Stimulated activated CD8-positive, alpha-beta memory T cell treated with anti-CD3 and anti-CD28 coated beads, Interleukin-4, amount 100 ng/mL, for 1 hour (primary cell): ENCODE results near the gene GRID1.

ENCODE experiments used
- DNase-seq, 2 donors: peaks; one replicate each; pipeline ENCODE4 v3.0.0-alpha.2; 2020; ENCODE audit warnings: low read depth in 2 of 2, low spot score in 1 of 2

GRID1 gene

GRCh38 chr10:86315549-86315942 lies 51.0 kb downstream of the GRID1 start:
- no peak for DNase-seq

GRCh38 chr10:86314616-86315548 lies 51.7 kb downstream of the GRID1 start:
- no peak for DNase-seq

GRCh38 chr10:86313621-86314041 lies 53.0 kb downstream of the GRID1 start:
- no peak for DNase-seq

GRCh38 chr10:86312701-86313270 lies 53.8 kb downstream of the GRID1 start:
- no peak for DNase-seq

- DNase-seq, result no peak
These were observed 54.7 kb downstream of the GRID1 start for GRCh38 chr10:86311906-86312305.

- no peak for DNase-seq
These were observed 55.4 kb downstream of the GRID1 start for GRCh38 chr10:86311190-86311589.

- DNase-seq, result no peak
These were observed 55.9 kb downstream of the GRID1 start for GRCh38 chr10:86310702-86311101.

GRCh38 chr10:86310291-86310690 lies 56.3 kb downstream of the GRID1 start:
- DNase-seq, result no peak

- DNase-seq, result no peak
These were observed 58.5 kb downstream of the GRID1 start for GRCh38 chr10:86308056-86308455.

- no peak for DNase-seq
These were observed 59.8 kb downstream of the GRID1 start for GRCh38 chr10:86306628-86307278.

GRCh38 chr10:86305521-86305920 lies 61.1 kb downstream of the GRID1 start:
- no peak for DNase-seq

GRCh38 chr10:86304436-86304835 lies 62.2 kb downstream of the GRID1 start:
- no peak for DNase-seq

GRCh38 chr10:86303626-86304025 lies 63.0 kb downstream of the GRID1 start:
- no peak for DNase-seq

GRCh38 chr10:86301971-86302370 lies 64.6 kb downstream of the GRID1 start:
- DNase-seq, result no peak

- no peak for DNase-seq
These were observed 65.4 kb downstream of the GRID1 start for GRCh38 chr10:86300931-86301830.

- no peak for DNase-seq
These were observed 66.1 kb downstream of the GRID1 start for GRCh38 chr10:86300399-86300925.

- no peak for DNase-seq
These were observed 67.0 kb downstream of the GRID1 start for GRCh38 chr10:86299562-86299961.

- DNase-seq, result no peak
These were observed 68.0 kb downstream of the GRID1 start for GRCh38 chr10:86298501-86299001.

- no peak for DNase-seq
These were observed 70.8 kb downstream of the GRID1 start for GRCh38 chr10:86295791-86296190.

GRCh38 chr10:86295351-86295750 lies 71.2 kb downstream of the GRID1 start:
- DNase-seq, result no peak
